GM12801 (cell line): Measurements from ENCODE around the gene YWHAH.

Experiments used
- TF ChIP-seq, protein P1 (sequence below): IDR thresholded peaks from one replicate; pipeline ENCODE4 v1.5.1; 2011; ENCODE audit warnings: control low read depth; ENCODE audit not compliant: insufficient read length; ENCODE audit errors: extremely low read depth

The YWHAH gene

DNA sequence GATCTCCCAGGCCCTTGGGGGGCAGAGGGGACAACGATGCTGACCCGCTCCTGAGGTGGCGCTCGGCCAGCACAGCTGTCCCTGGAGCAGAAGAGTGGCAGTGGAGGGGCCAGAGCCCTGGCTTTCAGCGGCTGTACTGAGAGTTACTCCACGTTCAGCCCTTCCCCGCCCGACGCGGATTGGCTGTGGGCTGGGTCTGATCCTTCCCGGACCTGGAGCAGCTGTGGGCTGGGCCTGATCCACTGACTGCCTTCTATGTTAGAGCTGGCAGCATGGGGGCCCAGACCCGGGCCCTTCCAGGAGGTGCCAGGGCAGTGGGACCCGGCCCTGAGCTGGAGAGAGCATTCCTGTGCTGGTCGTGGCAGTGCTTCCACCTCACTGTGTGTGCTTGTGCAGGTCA is 27.8 kb downstream of the YWHAH start:
- TF ChIP-seq, protein P1, sequence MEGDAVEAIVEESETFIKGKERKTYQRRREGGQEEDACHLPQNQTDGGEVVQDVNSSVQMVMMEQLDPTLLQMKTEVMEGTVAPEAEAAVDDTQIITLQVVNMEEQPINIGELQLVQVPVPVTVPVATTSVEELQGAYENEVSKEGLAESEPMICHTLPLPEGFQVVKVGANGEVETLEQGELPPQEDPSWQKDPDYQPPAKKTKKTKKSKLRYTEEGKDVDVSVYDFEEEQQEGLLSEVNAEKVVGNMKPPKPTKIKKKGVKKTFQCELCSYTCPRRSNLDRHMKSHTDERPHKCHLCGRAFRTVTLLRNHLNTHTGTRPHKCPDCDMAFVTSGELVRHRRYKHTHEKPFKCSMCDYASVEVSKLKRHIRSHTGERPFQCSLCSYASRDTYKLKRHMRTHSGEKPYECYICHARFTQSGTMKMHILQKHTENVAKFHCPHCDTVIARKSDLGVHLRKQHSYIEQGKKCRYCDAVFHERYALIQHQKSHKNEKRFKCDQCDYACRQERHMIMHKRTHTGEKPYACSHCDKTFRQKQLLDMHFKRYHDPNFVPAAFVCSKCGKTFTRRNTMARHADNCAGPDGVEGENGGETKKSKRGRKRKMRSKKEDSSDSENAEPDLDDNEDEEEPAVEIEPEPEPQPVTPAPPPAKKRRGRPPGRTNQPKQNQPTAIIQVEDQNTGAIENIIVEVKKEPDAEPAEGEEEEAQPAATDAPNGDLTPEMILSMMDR: no peak

DNA sequence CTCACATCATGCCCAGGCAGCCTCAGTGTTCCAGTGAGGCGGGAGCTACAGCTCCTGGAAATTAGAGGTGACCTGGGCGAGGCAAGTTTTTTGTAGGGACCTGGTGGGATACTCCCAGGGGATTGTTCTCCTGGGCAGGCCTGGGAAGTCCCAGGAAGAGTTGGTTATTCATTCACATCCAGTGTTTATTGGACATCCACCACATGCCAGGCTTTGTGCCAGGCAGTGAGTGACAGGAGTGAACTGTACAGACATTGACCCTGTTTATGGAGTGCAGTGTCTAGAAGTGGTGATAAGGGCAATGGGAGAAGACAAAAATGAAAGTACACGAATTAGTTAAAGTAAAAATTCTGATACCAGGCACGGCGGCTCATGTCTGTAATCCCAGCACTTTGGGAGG is 29.4 kb downstream of the YWHAH start:
- TF ChIP-seq, protein P1: no peak

GRCh38 chr22:31977141-31977841 is 33.0 kb downstream of the YWHAH start:
- TF ChIP-seq, protein P1: no peak

DNA sequence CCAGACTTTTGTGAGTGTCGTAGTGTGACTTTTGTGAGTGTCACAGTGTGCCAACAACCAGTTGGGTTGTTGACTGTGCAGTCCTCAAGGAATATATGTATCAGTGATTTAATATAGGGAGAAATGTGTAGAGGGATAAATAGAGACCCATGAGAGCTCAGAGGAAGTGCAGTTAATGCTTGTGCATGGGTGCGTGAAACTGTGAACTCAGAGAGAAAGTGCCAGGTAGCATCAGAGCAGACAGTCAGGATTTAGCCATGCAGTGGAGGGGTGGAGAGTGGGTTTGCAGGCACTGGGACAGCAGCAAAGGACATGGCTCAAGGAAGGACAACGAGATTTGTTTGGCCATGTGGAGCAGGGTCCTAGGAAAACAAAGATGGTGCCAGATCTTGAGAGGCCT is 33.6 kb downstream of the YWHAH start:
- TF ChIP-seq, protein P1: no peak

GRCh38 chr22:31980628-31981027 is 36.3 kb downstream of the YWHAH start:
- TF ChIP-seq, protein P1: no peak

DNA sequence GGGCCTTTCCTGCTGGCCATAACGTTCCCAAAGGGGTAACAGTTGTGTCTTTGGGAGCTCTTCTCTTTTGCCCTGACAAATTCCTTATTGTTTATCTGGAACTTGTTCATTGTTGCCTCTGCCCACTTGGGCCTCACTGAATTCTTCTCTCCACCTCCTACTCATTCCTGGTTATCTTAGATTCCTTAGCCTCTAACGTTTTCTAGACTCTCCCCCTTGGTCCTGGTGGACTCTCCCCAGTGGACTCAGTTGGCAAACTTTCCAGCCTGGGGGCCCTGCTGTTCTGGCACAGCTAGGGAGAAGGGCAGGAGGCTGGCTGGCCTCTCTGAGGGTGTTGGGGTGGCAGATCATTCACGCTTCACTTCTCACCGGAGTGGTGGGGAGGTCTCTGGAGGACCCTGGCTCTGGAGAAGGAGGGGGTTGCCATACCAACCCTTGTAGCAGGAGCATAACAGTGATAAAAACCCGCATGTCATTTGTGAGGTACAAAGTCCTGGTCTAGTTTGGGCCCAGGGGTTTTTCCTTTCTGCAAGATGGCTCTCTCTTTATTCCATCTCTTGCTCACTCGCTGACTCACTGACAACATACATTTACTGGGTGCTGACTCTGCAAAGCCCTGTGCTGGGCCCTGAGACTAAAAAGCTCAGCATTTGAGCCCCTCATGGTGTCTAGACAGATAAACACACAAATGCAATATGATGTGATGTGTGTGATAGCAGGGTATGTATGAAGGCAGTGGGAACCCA is 39.7 kb downstream of the YWHAH start:
- TF ChIP-seq, protein P1: no peak

GRCh38 chr22:31987218-31987617 is 42.9 kb downstream of the YWHAH start:
- TF ChIP-seq, protein P1: no peak
